HUDEP-2 (cell line): ENCODE data around the gene GNGT2.

Experiments
- DNase-seq, 76 experiments: peaks; one replicate each; lab custom pipeline; 2025; ENCODE audit not compliant: unreplicated experiment in 76 of 76; lab: John Stamatoyannopoulos, UW

GNGT2 gene

GRCh38 chr17:49229805-49230600, 19.6 kb upstream of the GNGT2 start:
- DNase-seq = no peak

DNA sequence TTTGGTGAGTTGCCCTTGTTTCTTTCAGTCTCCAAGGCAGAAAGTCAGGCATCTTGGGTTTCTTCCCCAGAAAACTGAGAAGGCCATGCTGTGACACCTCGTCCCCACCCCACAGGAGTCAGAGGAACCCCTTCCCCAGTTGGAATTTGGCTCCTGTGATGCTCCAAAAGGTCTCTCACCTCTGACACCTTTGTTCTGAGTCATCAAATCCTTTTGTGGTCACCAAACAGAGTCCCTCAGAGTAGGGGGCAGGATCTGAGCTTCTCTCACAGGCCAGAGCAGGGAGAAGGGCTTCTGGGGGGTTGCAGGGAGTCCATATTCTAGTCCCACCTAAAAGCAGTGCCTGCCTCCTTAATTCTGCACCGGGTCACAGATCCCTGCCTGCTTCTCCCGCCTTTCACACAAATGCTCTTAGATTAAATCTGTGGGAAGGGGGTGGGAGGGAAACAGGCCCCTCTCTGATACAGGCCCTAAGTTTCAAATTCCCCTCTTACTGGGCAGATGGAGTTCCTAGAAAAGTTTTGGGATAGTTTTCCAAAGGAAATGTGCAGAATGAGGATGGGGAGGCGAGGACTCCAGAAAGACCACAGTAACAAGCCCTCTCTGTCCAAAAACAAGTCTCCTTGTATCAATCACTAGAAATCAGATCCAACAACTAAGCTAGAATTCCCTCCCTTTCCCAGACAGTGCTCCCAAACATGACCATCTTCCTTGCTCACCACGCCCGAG, 18.9 kb upstream of the GNGT2 start:
- no peak for DNase-seq

GRCh38 chr17:49227436-49228261, 17.3 kb upstream of the GNGT2 start:
- peak in 69 of 76 experiments; percentile 8 to 78 (median 54) for DNase-seq

- no peak for DNase-seq
These were observed 16.5 kb upstream of the GNGT2 start for GRCh38 chr17:49226771-49227435.

- no peak for DNase-seq
These were observed 15.3 kb upstream of the GNGT2 start for GRCh38 chr17:49225554-49226236.

GRCh38 chr17:49224997-49225337, 14.6 kb upstream of the GNGT2 start:
- no peak for DNase-seq

DNA sequence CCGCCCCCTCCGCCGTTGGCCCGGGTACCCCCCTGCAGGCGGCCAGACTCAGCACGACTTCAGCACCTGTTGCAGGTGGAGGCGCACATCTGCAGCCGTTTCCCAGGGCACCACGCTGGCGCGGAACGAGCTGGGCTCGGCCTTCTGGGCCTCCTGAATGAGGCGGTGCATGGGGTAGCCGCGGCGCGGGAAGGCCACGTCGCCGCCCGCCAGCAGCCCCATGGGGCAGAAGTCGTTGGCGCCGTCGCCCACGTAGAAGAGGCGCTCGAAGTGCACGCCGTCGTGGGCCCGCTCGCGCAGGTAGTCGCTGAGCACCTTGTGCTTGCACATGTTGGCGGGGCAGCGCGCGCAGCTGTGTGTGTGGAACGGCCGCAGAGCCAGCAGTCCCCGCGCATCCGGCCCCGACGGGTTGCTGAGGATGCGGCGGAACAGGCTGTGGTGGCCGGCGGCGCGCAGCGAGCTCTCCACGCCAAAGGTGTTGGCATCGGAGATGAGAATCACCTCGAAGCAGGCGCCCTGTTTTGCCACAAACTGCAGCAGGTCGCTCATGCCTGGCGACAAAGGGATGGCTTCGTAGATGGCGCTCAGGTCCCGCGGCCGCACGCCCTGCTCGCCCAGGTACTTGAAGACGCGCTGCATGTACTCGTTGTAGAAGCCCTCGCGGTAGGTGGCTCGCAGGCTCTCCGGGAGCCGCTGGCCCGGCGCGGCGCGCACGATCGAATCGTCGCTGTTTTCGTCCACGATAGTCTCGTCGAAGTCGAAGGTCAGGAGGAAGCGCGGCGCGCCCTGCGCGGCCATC, 14.0 kb upstream of the GNGT2 start:
- DNase-seq = no peak

GRCh38 chr17:49223517-49224197, 13.3 kb upstream of the GNGT2 start:
- DNase-seq = peak in 53 of 76 experiments; percentile 4 to 80 (median 47)

- no peak for DNase-seq
These were observed 12.8 kb upstream of the GNGT2 start for GRCh38 chr17:49223168-49223516.

DNA sequence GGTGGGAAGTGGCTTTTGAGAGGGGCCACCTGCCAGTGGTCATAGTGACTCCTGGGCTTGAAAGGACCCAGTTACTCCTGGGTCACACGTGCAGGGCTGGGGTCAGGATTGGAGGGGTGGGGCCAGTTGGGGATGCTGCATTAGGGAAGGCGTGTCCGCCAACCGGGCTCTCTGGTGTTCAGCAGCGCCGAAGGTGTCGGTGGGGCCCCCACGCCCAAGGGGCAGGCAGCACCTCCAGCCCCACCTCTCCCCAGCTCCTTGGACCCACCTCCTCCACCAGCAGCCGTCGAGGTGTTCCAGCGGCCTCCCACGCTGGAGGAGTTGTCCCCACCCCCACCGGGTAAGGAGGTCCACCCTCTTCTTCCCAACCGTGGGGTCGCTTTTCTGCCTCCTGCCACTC, 9.6 kb upstream of the GNGT2 start:
- DNase-seq = no peak

- peak in 5 of 76 experiments; percentile 10 to 38 (median 13) for DNase-seq
These were observed 8.9 kb upstream of the GNGT2 start for GRCh38 chr17:49218941-49219913.

- DNase-seq = no peak
These were observed 7.5 kb upstream of the GNGT2 start for GRCh38 chr17:49217651-49218413.

GRCh38 chr17:49216953-49217650, 6.7 kb upstream of the GNGT2 start:
- DNase-seq = peak in 1 of 76 experiments; percentile 20

GRCh38 chr17:49216482-49216881, 6.1 kb upstream of the GNGT2 start:
- DNase-seq = no peak

GRCh38 chr17:49214676-49215360, 4.4 kb upstream of the GNGT2 start:
- DNase-seq = no peak

DNA sequence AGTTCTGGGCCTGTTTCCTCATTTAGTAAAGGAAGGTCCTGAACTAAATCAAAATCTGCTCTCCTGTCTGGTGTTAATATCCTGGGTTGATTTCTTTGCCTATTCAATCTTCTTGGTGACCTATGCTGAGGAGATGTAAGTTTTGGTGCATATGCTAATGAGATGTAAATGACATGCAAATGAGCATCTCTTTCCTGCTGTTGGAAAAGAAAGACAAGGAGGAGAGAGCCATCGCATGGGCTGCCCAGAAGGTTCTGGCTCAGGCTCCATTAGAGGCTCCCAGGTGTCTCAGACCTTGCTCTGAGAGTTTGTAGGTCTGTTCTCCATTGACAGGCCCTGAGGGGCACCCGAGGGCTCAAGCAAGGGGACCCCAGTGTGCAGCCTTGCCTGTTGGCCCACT, 3.5 kb upstream of the GNGT2 start:
- DNase-seq = no peak
